NCI-H1048 (cell line): ENCODE results near the gene RNASEH2C.
"Not testable (repeated sequence)": the region's sequence is repeated elsewhere in the genome, so short reads cannot be mapped to it uniquely, and the experiment has no call there.

Experiments
- DNase-seq: peaks from one replicate; lab custom pipeline; 2025; lab: John Stamatoyannopoulos, UW

RNASEH2C gene

DNA sequence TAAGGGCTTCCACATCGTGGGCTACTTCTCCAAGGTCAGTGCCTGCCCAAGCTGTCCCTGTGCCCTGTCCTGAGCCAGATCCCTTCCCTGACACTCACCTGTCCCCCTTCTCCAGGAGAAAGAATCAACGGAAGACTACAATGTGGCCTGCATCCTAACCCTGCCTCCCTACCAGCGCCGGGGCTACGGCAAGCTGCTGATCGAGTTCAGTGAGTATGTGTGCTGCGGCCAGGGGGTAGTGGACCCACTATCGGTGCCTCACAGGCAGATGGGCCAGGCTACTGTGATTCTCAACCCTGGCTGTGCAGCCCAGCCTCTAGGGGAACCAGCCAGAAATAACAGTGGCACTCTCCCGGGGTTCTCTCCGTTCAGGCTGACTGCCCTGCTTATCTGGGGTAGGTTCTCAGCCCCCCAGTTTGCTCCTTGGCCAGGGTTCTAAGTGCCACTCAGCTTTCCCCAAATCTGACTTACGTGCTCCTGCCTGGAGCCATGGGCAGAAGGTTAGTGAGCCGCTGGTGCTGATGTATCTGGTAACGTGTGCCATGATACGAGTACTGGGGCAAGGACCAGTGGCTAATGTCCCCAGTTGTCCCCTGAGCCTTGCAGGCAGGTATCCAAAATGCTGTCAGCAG is 3.7 kb downstream of the RNASEH2C start:
- DNase-seq, result no peak

- DNase-seq, result no peak
Measured at GRCh38 chr11:65716302-65716701, 4.3 kb downstream of the RNASEH2C start.

DNA sequence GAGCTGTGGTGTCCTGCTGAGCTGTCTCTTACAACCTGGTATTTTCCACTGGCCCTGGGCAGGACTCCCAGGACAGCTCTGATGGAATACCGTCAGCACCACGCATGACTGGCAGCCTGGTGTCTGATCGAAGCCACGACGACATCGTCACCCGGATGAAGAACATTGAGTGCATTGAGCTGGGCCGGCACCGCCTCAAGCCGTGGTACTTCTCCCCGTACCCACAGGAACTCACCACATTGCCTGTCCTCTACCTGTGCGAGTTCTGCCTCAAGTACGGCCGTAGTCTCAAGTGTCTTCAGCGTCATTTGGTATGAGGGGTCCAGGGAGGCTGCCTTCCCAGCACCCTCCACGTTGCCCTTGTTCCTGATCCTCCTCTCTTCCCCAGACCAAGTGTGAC is 6.2 kb downstream of the RNASEH2C start:
- no peak for DNase-seq

DNA sequence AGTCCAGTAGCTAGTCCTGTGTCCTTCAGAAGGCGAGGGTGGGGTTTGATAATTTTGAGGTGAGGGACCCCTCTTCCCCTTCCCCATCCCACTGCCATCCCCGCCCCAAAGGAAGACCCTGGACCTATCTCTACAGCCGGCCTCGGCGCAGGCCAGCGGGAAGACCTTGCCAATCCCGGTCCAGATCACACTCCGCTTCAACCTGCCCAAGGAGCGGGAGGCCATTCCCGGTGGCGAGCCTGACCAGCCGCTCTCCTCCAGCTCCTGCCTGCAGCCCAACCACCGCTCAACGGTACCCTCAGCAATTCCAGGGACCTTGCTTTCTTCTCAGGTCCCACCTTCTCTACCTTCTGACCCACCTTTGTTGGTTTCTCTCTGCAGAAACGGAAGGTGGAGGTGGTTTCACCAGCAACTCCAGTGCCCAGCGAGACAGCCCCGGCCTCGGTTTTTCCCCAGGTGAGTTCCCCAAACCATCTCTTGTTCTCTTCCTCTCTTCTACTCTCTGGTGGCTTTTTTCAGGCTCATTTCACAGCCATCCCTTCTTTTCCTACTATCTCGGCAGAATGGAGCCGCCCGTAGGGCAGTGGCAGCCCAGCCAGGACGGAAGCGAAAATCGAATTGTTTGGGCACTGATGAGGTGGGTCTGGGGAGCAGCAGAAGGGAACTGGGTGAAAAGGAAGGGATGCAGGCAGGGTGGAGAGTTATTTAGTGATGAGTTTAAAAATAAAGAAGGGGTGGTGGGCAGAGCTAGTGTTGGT is 7.2 kb downstream of the RNASEH2C start:
- DNase-seq, result no peak

- no peak for DNase-seq
Measured at GRCh38 chr11:65712633-65713076, 7.9 kb downstream of the RNASEH2C start.

DNA sequence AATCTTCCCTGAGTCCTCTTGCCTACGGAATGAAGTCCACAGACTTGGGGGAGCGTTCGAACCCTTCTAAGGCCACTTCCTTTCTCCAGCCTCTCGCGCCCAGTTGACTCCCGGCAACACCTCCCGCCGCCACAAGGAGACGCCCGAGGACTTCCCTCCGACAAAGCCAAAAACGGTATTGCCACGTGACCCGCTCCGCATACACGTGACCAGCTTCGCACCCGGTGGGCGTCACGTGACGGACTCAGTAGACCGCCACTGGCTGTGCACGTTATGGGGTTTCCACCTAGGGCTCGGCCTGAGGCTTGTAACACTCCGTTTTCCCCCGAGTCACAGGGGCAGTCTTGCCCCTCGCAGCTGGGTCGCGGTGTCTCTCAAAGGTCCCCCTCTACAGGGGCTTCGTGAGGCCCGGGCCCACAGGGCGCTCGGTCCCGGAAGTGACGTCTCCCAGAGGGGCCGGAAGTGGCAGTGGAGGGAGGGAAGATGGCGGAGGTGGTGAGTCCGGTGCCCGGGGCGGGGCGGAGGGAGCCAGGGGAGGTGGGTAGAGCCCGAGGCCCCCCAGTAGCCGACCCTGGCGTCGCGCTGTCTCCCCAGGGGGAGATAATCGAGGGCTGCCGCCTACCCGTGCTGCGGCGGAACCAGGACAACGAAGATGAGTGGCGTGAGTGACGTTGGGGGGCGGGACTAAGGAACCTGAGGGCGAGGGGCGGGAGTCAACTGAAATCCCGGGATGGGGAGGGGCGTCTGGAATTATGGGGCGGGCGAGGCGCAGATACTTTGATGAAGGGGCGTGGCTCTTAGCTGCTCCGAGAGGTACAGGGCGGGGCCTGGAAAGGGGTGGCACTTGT is 8.6 kb downstream of the RNASEH2C start, which contains the start of gene KAT5:
Gene KAT5 (plus strand): TSS at position 468 of the 848 bp plus-strand sequence. CDS start 16 bp downstream, at position 484.
- DNase-seq, result peak; percentile 98

DNA sequence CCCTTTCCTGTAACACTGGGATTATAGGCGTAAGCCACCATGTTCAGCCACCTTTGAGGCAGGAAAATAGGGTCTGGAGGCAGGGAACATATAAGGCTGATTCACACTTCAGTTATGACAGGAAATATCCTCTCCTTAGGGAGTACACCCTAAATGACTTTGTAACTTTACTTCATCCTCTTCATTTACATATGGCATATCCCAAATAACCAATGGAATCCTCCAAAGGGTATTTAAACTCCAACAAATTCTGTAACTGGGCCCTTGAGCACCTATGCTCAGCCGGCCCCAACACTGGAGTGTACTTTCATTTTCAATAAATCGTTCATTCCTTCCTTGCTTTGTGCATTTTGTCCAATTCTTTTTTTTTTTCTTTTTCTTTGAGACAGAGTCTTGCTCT is 10.2 kb downstream of the RNASEH2C start:
- no peak for DNase-seq

- no peak for DNase-seq
Measured at GRCh38 chr11:65709661-65710060, 10.9 kb downstream of the RNASEH2C start.

GRCh38 chr11:65708451-65708850 is 12.1 kb downstream of the RNASEH2C start:
- no peak for DNase-seq

DNA sequence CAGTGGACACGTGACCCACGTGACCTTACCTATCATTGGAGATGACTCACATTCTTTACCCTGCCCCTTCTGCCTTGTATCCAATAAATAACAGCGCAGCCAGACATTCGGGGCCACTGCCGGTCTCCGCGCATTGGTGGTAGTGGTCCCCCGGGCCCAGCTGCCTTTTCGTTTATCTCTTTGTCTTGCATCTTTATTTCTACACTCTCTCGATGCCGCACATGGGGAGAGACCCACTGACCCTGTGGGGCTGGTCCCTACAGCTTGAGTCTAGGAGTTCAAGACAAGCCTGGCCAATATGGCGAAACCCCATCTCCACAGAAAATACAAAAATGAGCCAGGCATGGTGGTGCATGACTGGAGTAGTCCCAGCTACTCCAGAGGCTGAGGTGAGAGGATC is 13.6 kb downstream of the RNASEH2C start:
- DNase-seq, result not testable (repeated sequence)

- not testable (repeated sequence) for DNase-seq
Measured at GRCh38 chr11:65706303-65706763, 14.3 kb downstream of the RNASEH2C start.

GRCh38 chr11:65703846-65704245 is 16.8 kb downstream of the RNASEH2C start:
- no peak for DNase-seq

GRCh38 chr11:65701686-65702085 is 18.9 kb downstream of the RNASEH2C start:
- no peak for DNase-seq

DNA sequence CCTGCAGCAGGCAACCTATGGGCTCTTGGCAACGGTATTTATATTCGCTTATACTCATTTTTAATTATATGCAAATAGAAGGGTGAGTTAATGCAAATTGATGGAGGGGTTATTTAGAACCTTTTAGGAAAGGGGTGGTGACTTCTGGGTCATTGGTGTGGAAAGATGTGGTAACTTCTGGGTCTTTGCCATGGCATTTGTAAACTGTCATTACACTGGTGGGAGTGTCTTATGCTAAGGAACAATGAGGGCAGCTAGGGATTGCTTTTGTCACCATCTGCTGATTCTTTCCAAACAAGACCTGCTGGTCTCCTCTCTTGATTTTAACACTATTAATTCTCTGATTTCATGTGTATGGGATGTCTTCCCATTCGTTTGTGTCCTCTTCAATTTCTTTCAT is 20.2 kb downstream of the RNASEH2C start:
- peak; percentile 73 for DNase-seq

GRCh38 chr11:65699306-65699705 is 21.3 kb downstream of the RNASEH2C start:
- no peak for DNase-seq

DNA sequence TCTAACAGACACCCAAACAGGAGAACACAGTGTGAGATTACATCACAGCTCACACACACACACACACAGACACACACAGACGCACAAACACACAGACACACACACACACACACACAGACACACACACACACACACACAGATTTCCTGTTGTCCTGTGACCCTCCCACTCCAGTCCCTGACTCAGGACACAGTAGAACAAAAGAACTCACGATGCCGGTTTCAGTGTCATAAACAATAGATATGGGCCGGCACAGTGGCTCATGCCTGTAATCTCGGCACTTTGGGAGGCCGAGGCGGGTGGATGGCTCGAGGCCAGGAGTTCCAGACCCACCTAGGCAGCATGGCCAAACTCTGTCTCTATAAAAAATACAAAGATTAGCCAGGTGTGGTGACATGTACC is 22.4 kb downstream of the RNASEH2C start:
- DNase-seq, result no peak

- no peak for DNase-seq
Measured at GRCh38 chr11:65696802-65697552, 23.6 kb downstream of the RNASEH2C start.

GRCh38 chr11:65695459-65696241 is 24.9 kb downstream of the RNASEH2C start:
- DNase-seq, result peak; percentile 38

DNA sequence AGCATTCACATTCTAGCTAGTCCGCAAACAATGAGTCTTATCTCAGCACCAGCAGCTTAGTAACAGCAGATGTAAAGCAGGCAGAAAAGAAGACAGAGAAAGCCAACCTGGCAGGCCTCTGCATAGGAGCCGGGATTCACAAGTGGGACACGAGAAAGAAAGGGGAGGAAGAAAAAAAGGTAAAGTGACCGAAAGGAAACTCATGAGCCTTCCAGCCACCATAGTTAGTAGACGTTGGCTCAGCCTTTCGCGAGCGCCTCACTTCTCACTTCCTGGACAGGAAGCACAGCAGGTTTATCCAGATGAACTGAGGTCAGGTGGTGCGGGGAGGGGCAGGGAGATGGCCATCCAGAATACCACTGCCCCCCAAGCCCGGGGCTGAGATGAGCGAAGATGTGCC is 28.2 kb downstream of the RNASEH2C start:
- no peak for DNase-seq

DNA sequence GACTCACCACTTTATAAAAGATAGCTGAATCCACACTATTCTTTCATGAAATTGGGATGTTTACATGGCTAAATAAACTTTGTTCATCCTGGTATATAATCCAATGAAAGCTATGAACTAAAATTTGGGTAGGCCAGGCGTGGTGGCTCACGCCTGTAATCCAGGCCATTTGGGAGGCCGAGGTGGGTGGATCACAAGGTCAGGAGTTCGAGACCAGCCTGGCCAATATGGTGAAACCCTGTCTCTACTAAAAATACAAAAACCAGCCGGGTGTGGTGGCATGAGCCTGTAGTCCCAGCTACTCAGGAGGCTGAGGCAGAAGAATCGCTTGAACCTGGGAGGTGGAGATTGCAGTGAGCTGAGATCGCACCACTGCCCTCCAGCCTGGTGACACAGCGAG is 28.8 kb downstream of the RNASEH2C start:
- DNase-seq, result not testable (repeated sequence)

- DNase-seq, result no peak
Measured at GRCh38 chr11:65685981-65686380, 34.6 kb downstream of the RNASEH2C start.
